HepG2 (cell line): ENCODE results near the gene KCTD19. TPM values are rescaled to one million over a fixed set of nuclear protein-coding genes. Genes with fewer than 3 reads are reported as not detected.

Experiments
- EP300 ChIP-seq, 3 experiments: sonication (generic) in 1 of 3; formaldehyde crosslinking in 1 of 3; IDR thresholded peaks; 2 replicates each; pipeline versions ENCODE4 v1.5.1 to v1.6.1; 2011 to 2020; ENCODE audit warnings: low read depth in 2 of 3, low read length in 2 of 3, borderline replicate concordance in 1 of 3, improper control_type of control experiment in 1 of 3, mild to moderate bottlenecking in 1 of 3, missing genetic modification reagents in 1 of 3, moderate library complexity in 1 of 3
- FLYWCH1 ChIP-seq: sonication (generic); formaldehyde crosslinking; IDR thresholded peaks from 2 replicates; pipeline ENCODE4 v1.8.1; 2023; ENCODE audit warnings: mild to moderate bottlenecking, missing genetic modification reagents
- MAX ChIP-seq: IDR thresholded peaks from 2 replicates; pipeline ENCODE4 v1.6.1; 2012; ENCODE audit warnings: inconsistent platforms
- RXRA ChIP-seq: sonication (generic); formaldehyde crosslinking; IDR thresholded peaks from 2 replicates; pipeline ENCODE4 v1.5.1; 2020; ENCODE audit warnings: missing genetic modification reagents
- SP140L ChIP-seq: sonication (generic); formaldehyde crosslinking; IDR thresholded peaks from 2 replicates; pipeline ENCODE4 v1.4.0; 2020; ENCODE audit warnings: missing genetic modification reagents, borderline replicate concordance
- TMF1 ChIP-seq: sonication (generic); formaldehyde crosslinking; IDR thresholded peaks from 2 replicates; pipeline ENCODE4 v1.8.1; 2022; ENCODE audit warnings: low read depth, missing genetic modification reagents
- YEATS4 ChIP-seq: sonication (generic); formaldehyde crosslinking; IDR thresholded peaks from 2 replicates; pipeline ENCODE4 v1.4.0; 2020; ENCODE audit warnings: missing genetic modification reagents, borderline replicate concordance
- ZBTB14 ChIP-seq: sonication (generic); formaldehyde crosslinking; IDR thresholded peaks from 2 replicates; pipeline ENCODE4 v1.4.0; 2020; ENCODE audit warnings: missing genetic modification reagents
- ZBTB40 ChIP-seq, 2 experiments: fragments of 450-650 bp in 1 of 2; sonication (generic) in 1 of 2; formaldehyde crosslinking in 1 of 2; IDR thresholded peaks; 2 replicates each; pipeline versions ENCODE4 v1.6.1 to v1.8.0; 2016 to 2022; ENCODE audit warnings: antibody characterized with exemption in 1 of 2, mild to moderate bottlenecking in 1 of 2, missing genetic modification reagents in 1 of 2
- ZC3H13 ChIP-seq: sonication (generic); formaldehyde crosslinking; IDR thresholded peaks from 2 replicates; pipeline ENCODE4 v1.8.1; 2023; ENCODE audit warnings: mild to moderate bottlenecking, missing genetic modification reagents, moderate library complexity
- ZFY ChIP-seq: sonication (generic); formaldehyde crosslinking; IDR thresholded peaks from 2 replicates; pipeline ENCODE4 v1.4.0; 2020; ENCODE audit warnings: missing genetic modification reagents
- ZNF446 ChIP-seq: sonication (generic); formaldehyde crosslinking; IDR thresholded peaks from 2 replicates; pipeline ENCODE4 v1.5.0; 2020; ENCODE audit warnings: mild to moderate bottlenecking, missing genetic modification reagents
- ZNF639 ChIP-seq: conservative IDR thresholded peaks from 2 replicates; pipeline ENCODE4 v1.6.1; 2018; ENCODE audit warnings: missing genetic modification reagents
- ZNF703 ChIP-seq: sonication (generic); formaldehyde crosslinking; IDR thresholded peaks from 2 replicates; pipeline ENCODE4 v1.5.1; 2020; ENCODE audit warnings: missing genetic modification reagents, mild to moderate bottlenecking, moderate library complexity, borderline replicate concordance
- ZSCAN31 ChIP-seq: sonication (generic); formaldehyde crosslinking; IDR thresholded peaks from 2 replicates; pipeline ENCODE4 v1.5.0; 2020; ENCODE audit warnings: low read depth, mild to moderate bottlenecking, missing genetic modification reagents
- polyA plus RNA-seq, 8 experiments: library from polyadenylated mRNA; depleted of rRNA in 3 of 8; stranded (reverse) in 7 of 8; unstranded in 1 of 8; fragments of >200 nt; fragmentation: Illumina TruSeq in 4 of 8; extraction: Trizol in 4 of 8; gene quantifications; 2 replicates each; pipeline versions ENCODE4 v1.2.1 to v1.2.3, GENCODE V29; 2011 to 2016; ENCODE audit warnings: low read depth in 4 of 8, missing spikeins in 1 of 8, mixed read lengths in 1 of 8; ENCODE audit not compliant: insufficient read depth in 1 of 8
- total RNA-seq, 5 experiments: library from RNA; depleted of rRNA; stranded (reverse); fragments of >200 nt; fragmentation: Illumina TruSeq; extraction: Trizol; gene quantifications; 2 replicates each; pipeline ENCODE4 v1.2.3, GENCODE V29; 2016; ENCODE audit warnings: low read depth in 1 of 5

KCTD19 gene
- total and polyA plus RNA-seq, 2 of the 13 experiments (the other 11 are each of a cell fraction or from before 2014, with no cell fraction given), result not detected

GRCh38 chr16:67247192-67248072, 79.1 kb downstream of the KCTD19 start, which contains the start of gene FHOD1 (continued):
- TF ChIP-seq ZFY (peak; percentile 67; the same call in 1 of the 2 replicates), SP140L (no peak; the same call in 1 of the 2 replicates), ZNF639 (peak; percentile 79), MAX (peak; percentile 89), ZSCAN31 (CRISPR knock-in tag) (0 out of 2 replicates have a peak, but pooled peaks have one; percentile 57), RXRA (CRISPR knock-in tag) (peak; percentile 44; the same call in 1 of the 2 replicates), ZBTB40 (IDR thresholded peaks at IDR 0.05) (no peak), ZBTB40 (CRISPR knock-in tag; IDR thresholded peaks at IDR 0.05) (peak; percentile 43; the same call in 1 of the 2 replicates), ZNF703 (CRISPR knock-in tag) (no peak; the same call in 1 of the 2 replicates), ZC3H13 (CRISPR knock-in tag) (peak; percentile 87), YEATS4 (peak; percentile 68; the same call in 1 of the 2 replicates), ZBTB14 (CRISPR knock-in tag) (peak; percentile 93), FLYWCH1 (CRISPR knock-in tag) (no peak), TMF1 (CRISPR knock-in tag) (peak; percentile 83; the same call in 1 of the 2 replicates), ZNF446 (CRISPR knock-in tag) (peak; percentile 26; the same call in 1 of the 2 replicates), EP300 (IDR thresholded peaks at IDR 0.05; ENCODE audit: low read depth in 2 of 2, low read length in 2 of 2) (no peak), EP300 (CRISPR knock-in tag; IDR thresholded peaks at IDR 0.05; ENCODE audit: borderline replicate concordance) (no peak)
